GM10248 (cell line): ENCODE measurements around the gene ATXN7L2.

Experiments used
- CTCF ChIA-PET: fragments of 300-600 bp; sonication (Branson Sonifier 250); formaldehyde crosslinking; extraction: SDS; loops from one replicate; lab custom pipeline; 2021; ENCODE audit warnings: antibody characterized with exemption; lab: Yijun Ruan, JAX
- POLR2A ChIA-PET: fragments of 350-650 bp; sonication (Branson Sonifier 250); formaldehyde crosslinking; extraction: SDS; loops from one replicate; lab custom pipeline; 2020; ENCODE audit warnings: antibody characterized with exemption; lab: Yijun Ruan, JAX
- DNase-seq: peaks from one replicate; pipeline ENCODE4 v3.0.0; 2012; ENCODE audit errors: extremely low spot score
- CTCF ChIP-seq: IDR thresholded peaks from 2 replicates; pipeline ENCODE4 v1.5.1; 2012; ENCODE audit warnings: mild to moderate bottlenecking, low read depth; ENCODE audit errors: extremely low read depth, missing control alignments, control extremely low read depth

Gene ATXN7L2

GRCh38 chr1:109493227-109493626, 9.5 kb downstream of the ATXN7L2 start:
- no peak for TF ChIP-seq CTCF
- DNase-seq: no peak
- ChIA-PET POLR2A (interaction anchor here (0.6 to 1.2 kb wide), 2 partner anchors 42 to 967 kb away, joined by 3 to 5 read pairs; no protein-coding TSS in a partner anchor), CTCF (interaction anchor here (0.8 to 43.8 kb wide), 15 partner anchors 10 to 294 kb away, joined by 3 to 1898 read pairs (median 6); partner anchors contain the start of genes AMIGO1, ATXN7L2, GPR61 and PSMA5)

DNA sequence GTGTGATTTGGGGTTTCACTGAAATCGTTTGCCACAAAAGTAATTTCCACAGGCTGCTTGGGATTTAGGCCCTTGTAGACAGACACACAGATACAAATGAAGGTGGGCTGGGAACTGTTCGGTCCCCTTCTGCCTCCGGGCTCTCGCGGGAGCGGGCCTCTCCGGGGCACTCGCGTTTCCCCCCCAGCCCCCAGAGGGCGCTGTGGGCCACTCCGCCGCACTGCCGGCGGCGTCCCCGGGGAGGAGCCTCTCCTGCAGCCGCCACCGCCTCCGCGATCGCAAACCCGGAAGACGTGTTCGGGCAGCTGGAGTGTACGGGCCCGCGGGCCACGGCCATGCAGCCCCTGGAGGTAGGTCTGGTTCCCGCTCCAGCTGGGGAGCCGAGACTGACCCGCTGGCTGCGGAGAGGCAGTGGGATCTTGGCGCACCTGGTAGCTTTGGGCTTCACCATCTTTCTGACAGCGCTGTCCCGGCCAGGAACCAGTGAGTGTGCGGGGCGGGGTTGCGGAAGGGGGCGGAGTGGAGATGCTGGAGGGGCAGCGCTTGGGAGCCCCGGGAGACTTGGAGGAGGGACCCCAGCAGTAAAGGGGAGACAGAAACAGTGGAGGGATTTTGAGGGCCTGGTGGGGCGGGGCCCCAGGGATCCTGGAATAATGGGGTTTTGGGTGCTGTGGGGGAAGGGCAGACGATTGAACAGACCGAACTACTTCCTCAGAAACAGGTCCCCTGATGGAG, 10.3 kb downstream of the ATXN7L2 start, which contains the start of gene CYB561D1:
Gene CYB561D1 (plus strand): TSS at position 290 of the 735 bp plus-strand sequence. CDS start 46 bp downstream, at position 336.
- CTCF ChIA-PET: interaction anchor here (0.6 to 43.8 kb wide), 27 partner anchors 10 to 526 kb away, joined by 3 to 1898 read pairs (median 4); partner anchors contain the start of genes AMIGO1, ATXN7L2, GPR61 and GSTM4

GRCh38 chr1:109495738-109496137, 12.0 kb downstream of the ATXN7L2 start:
- TF ChIP-seq CTCF: no peak
- POLR2A ChIA-PET: no interaction called here
- DNase-seq: no peak
- CTCF ChIA-PET: interaction anchor here (0.9 to 43.8 kb wide), 5 partner anchors 12 to 330 kb away, joined by 3 to 1898 read pairs (median 50); partner anchors contain the start of genes AMIGO1, ATXN7L2 and GPR61

More for the DNA sequence above, 10.3 kb downstream of the ATXN7L2 start, which contains the start of gene CYB561D1:
- peak; percentile 74 for TF ChIP-seq CTCF
- peak; percentile 94 for DNase-seq
- POLR2A ChIA-PET: interaction anchor here (1.1 to 1.2 kb wide), 2 partner anchors 38 to 41 kb away, joined by 3 to 5 read pairs; no protein-coding TSS in a partner anchor

GRCh38 chr1:109497449-109498160, 13.9 kb downstream of the ATXN7L2 start:
- POLR2A ChIA-PET: no interaction called here
- CTCF ChIA-PET: interaction anchor here (0.7 to 43.8 kb wide), 5 partner anchors 7 to 131 kb away, joined by 3 to 1898 read pairs (median 39); partner anchors contain the start of genes AMIGO1 and GPR61
- no peak for DNase-seq
- TF ChIP-seq CTCF: no peak

- no peak for DNase-seq
- ChIA-PET CTCF (interaction anchor here (0.7 to 43.8 kb wide), 6 partner anchors 8 to 81 kb away, joined by 3 to 1898 read pairs (median 23); partner anchors contain the start of genes AMIGO1 and GPR61), POLR2A (no interaction called here)
- peak; percentile 27 for TF ChIP-seq CTCF
Measured at GRCh38 chr1:109498161-109498801, 14.6 kb downstream of the ATXN7L2 start.
